PC-3 (cell line): Measurements from ENCODE around the gene LAX1.

ENCODE experiments used
- CTCF ChIP-seq: fragments of 300-600 bp; sonication (generic); conservative IDR thresholded peaks from 2 replicates; pipeline ENCODE4 v1.5.1; 2017; ENCODE audit warnings: antibody characterized with exemption, low read depth, mild to moderate bottlenecking, low read length
- EZH2phosphoT487 ChIP-seq: fragments of 300-600 bp; sonication (generic); IDR thresholded peaks from 2 replicates; pipeline ENCODE4 v1.6.1; 2018; ENCODE audit warnings: mild to moderate bottlenecking, antibody characterized with exemption, low read length, borderline replicate concordance

GRCh38 chr1:203764105-203765028 is 616 bp upstream of the LAX1 start:
- TF ChIP-seq CTCF (no peak), EZH2phosphoT487 (no peak)
